ENCODE data around the gene STK36. TPM values are rescaled to one million over a fixed set of nuclear protein-coding genes. Genes with fewer than 3 reads are reported as not detected.

STK36 gene
- polyA plus RNA-seq, 1 donor: 28.0 TPM

DNA sequence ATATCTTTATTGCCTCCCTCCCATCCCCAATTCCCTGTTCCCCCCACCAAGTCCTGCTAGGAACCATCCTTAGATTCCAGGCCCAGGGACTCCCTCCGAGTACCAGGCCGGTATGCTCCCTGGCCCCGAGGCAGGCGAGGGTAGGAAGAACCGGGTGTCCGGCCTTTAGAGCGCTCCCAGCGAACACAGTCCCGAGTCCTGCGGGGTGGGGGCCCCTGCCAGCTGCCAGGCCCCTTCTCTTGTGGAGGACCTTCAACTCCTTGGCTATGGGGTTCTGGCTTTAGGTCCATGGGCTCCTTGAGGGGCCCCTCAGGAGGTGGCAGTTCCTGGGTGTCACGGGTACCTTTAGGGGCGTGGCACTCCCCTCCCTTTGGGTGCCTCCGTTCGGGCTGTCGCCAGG is 8.0 kb upstream of the STK36 start:
- no peak for DNase-seq

- DNase-seq: no peak
Measured at GRCh38 chr2:218664653-218665052, 7.2 kb upstream of the STK36 start.

- DNase-seq: no peak
Measured at GRCh38 chr2:218671097-218671653, 711 bp upstream of the STK36 start.

DNA sequence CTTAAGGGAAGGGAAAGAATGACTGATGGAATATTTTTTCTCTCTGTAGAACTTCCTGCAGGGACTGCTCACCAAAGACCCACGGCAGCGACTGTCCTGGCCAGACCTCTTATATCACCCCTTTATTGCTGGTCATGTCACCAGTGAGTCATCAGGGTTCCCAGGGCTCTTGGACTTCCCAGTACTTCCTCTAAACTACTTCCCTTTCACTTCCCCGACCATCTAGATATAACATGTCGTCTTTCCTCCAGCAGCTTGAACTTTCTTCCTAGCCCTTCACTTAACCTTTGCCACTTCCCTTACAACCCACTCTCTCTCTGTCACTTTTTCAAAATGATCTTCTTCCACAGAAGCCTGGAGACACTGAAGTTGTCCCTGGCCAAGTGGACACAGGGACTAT is 7.2 kb downstream of the STK36 start:
- DNase-seq: no peak

- DNase-seq: no peak
Measured at GRCh38 chr2:218680061-218680460, 8.2 kb downstream of the STK36 start.

DNA sequence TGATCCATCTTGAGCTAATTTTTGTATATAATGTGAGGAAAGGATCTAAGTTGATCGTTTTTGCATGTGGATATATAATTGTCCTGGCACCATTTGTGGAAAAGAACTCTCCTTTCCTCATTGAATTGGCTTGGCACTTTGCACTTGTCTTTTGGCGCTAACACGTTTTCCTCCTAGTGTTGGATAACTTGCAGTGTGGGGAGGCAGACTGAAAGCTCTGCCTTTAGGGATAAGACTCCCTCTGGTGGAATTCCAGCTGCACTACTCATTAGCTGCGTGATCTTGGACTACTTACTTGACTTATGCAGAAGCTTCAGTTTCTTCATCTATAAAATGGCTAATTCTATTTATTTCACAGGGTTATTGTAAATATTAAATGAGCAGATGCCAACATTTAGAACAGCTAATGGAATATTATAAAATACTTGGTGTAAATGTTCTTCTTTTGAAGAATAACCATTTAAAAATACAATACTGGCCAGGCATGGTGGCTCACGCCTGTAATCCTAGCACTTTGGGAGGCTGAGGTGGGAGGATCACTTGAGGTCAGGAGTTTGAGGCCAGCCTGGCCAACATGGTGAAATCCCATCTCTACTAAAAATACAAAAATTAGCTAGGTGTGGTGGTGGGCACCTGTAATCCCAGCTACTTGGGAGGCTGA is 15.6 kb downstream of the STK36 start:
- DNase-seq: peak; percentile 83

GRCh38 chr2:218691234-218691633 is 19.3 kb downstream of the STK36 start:
- DNase-seq: peak; percentile 63

GRCh38 chr2:218694405-218695145 is 22.7 kb downstream of the STK36 start:
- DNase-seq: no peak

DNA sequence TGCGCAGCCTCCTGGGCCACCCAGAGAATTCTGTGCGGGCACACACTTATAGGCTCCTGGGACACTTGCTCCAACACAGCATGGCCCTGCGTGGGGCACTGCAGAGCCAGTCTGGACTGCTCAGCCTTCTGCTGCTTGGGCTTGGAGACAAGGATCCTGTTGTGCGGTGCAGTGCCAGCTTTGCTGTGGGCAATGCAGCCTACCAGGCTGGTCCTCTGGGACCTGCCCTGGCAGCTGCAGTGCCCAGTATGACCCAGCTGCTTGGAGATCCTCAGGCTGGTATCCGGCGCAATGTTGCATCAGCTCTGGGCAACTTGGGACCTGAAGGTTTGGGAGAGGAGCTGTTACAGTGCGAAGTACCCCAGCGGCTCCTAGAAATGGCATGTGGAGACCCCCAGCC is 27.0 kb downstream of the STK36 start:
- no peak for DNase-seq

GRCh38 chr2:218701806-218702205 is 29.9 kb downstream of the STK36 start:
- DNase-seq: no peak

DNA sequence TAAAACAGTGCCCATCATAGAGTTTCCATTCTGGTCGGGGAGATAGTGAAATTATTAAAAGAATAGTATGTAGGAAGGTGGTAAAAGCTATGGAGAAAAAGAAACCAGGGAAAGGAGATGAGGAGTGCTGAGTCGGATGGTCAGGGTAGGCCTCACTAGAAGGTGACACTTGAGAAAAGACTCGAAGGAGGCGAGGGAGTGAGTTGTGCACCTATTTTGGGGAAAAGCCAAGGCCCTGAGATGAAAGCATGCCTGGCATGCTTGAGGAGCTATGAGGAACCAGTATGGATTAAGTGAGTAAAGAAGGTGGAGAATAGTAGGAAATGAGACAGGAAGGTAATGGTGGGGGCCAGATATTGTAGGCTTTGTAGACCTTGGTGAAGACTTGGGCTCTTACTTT is 31.5 kb downstream of the STK36 start:
- DNase-seq: no peak

DNA sequence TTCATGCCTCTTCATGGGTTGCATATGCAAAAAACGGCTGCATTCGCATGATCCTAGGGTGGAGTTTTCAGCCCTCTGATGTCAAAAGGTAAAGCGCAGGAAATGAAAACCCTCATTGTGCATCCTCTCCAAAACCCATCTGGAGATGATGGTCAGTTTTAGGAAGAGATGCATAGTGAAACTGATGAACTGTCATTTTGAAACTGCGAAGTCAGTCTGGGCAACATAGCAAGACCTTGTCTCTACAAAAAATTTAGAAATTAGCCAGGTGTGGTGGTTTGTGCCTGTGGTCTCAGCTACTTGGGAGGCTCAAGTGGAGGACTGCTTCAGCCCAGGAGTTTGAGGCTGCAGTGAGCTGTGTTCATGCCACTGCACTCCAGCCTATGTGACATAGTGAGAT is 36.2 kb downstream of the STK36 start:
- no peak for DNase-seq

DNA sequence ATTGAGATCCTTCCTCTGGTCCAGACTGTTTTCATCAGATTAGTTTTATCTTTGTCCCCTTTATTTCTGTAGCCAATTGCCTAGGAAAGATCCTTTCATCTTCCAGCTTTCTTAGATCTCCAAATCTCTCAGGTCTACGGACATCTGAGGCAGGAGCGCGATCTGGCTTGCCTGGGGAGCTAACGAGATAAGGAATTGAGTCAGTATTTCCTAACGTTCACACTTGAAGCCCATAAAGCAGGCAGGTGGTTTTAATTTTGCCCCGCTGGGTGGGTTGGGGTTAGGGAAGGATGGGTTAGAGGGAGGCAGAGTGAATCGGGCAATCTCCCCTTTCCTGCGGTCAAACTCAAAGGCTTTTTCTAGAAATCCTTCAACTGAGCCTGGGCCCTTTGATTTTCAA is 38.0 kb downstream of the STK36 start:
- no peak for DNase-seq

DNA sequence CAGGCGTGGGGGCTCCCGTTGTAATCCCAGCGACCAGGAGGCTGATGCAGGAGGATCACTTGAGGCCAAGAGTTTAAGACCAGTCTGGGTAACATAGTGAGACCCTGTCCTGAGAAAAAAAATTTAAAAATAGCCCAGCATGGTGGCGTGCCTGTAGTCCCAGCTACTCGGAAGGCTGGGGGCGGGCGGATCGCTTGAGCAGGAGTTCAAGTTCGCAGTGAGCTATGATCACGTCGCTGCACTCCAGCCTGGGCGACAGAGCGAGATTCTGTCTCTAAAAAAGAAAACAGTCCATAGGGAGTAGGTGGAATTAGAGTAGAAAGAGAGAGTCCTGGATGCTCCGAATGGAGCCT is 38.4 kb downstream of the STK36 start:
- no peak for DNase-seq

DNA sequence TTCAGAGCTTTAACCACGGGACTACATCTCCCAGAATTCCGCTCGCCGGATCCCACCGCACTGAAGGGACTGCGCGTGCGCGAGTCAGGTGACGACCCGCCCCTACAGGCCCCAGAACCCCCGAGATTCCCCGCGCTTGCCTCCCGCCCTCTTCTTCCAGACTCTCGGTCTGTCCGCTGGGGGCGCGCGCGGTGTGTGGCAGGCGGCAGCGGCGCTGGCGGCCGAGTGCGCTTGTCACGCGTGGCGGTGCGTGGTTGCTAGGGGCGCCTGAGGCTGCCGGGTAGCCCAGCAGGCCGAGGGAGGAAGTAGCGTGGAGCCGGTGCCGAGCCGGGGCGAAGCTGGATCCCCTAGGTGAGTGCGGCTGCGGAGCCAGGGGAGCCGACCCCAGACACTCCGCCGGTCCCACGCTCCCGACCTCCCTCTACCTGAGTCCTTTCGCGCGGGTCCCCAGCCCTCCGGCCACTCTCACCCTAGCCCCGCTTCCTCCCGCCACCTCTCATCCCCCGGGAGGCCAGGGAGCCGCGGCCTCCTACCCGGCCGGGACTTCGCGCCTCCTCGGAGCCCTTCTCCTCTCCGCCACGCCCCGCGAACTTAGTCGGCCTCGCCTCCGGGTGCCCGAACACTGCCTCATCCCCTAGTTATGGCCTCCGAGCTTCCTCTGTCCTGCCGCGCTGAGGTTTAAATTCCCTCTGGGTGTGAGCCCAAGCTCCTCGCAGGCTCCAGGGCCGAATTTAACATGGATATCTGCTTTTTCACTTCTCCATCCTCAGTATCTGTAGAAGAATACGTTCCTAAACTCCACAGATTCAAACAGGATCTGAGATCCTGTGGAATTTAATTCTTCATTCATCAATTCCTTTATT is 39.0 kb downstream of the STK36 start, which contains the start of gene TTLL4:
TSS of gene TTLL4 (plus strand) at position 149 of the 863 bp plus-strand sequence. CDS start 26,842 bp downstream, outside the sequence.
- DNase-seq: peak; percentile 97

DNA sequence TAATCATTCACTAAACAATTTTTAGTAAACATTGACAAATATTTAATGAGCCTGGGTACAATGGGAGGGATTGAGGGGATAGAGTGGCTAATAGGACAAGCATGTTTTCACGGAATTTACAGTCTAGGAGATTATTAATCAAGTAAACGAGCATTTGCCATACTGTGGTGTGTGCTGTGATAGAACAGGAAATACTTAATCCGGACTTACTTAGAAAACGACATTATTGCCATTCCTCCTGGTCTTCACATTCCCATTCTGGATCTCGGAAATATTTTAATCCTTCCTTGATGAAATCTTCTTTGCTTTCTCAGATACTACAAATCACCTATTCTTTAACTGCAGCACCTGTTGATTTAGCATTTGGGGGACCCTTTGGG is 39.7 kb downstream of the STK36 start:
- DNase-seq: no peak

- DNase-seq: no peak
Measured at GRCh38 chr2:218713922-218714321, 42.0 kb downstream of the STK36 start.

DNA sequence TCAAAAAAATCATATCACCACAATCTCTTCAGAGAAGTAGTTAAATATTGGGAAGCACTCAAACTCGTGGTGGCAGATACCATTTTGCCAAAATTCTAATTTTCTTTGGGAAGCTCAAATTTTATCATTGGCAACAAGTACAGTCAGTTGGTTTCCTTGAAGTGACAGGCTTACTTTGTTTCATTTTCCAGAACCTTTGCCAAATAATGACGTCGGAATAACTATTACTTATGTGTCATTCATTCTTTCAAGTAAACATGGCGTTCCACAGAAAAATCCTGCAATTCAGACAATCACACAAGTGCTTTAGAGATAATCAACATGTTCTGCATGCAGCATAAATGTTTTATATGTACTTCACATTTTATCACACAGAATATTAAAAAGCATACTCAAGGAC is 44.2 kb downstream of the STK36 start:
- no peak for DNase-seq

DNA sequence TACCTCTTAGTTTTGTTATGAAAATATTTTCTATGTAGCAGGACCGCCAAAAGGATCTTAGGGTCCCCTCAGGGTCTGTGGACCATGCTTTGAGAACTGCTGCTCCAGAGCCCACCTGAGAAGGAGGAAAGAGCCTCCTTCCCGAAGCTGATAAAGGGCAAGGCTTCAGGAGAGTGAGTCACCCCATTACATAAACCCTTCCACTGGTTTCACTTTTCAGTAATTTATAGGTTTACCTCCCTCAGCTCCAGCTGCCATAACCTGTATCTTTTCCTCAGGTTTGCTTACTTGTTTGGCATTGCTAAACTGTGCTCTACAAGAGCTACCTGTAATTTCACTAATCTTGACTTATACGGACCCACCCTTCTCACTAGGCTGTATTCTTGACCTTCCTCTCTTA is 45.4 kb downstream of the STK36 start:
- DNase-seq: no peak

DNA sequence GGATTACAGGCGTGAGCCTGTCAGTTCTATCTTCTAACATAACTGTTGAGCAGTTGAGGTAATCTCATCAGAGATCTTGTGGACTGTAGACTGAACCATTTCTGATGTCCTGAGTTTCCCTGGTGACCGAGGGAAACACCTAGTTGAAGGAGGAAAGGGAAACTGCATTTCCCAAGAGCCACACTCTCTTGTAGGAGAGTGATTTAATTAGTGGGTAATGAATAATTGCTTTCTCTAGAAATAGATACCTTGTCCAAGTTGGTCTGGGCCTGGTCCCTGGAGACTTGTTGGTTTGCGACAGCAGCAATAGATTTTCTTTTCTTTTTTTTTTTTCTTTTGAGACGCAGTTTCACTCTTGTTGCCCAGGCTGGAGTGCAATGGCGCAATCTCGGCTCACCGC is 46.2 kb downstream of the STK36 start:
- DNase-seq: no peak

- no peak for DNase-seq
Measured at GRCh38 chr2:218719457-218719856, 47.6 kb downstream of the STK36 start.

DNA sequence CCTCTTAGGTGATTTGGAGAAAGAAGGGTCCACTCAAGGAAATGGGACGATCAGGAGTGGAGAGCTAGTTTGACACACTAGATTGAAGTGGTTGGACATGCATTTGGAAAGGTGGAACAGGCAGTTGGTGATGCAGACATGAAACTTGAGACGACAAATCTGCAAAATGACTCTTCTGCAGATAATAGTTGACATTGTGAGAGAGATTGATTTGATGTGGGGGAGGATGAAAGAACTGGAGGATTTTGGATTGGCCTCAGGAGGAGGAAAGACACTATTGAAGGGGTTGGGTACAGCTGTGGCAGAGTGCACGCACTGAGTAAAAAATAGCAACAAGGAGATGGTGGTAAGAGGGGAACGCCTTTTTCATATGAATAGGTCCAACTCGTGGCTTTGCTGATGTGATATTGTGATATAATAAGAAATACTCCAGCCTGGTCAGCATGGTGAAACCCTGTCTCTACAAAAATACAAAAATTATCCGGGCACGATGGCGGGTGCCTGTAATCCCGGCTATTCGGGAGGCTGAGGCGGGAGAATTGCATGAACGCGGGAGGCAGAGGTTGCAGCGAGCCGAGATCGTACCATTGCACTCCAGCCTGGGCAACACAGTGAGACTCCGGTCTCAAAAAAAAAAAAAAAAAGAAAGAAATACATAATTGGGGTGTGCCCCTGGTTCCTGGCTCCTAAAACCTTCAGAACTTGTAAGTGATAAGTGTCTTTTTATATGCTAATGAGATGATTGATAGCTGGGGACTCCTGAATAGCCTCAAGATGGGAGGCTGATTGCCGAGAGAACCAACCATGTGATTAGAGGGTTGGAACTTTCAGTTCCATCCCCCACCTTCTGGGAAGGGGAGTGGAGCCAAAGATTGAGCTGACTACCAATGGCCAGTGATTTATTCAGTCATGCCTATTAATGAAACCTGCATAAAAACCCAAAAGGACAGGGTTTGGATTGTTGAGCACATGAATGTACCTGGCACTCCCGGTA is 48.5 kb downstream of the STK36 start:
- DNase-seq: no peak

Measured in hindlimb muscle (tissue), 1 donor.